IPS-15b (cell line): ENCODE results near the gene PNMA6E.

Experiments
- H3K27me3 ChIP-seq: one replicate; pipeline ENCODE4 v1.6.1; 2013; ENCODE audit warnings: low read length; ENCODE audit not compliant: control insufficient read depth, insufficient read depth
- H3K36me3 ChIP-seq: one replicate; pipeline ENCODE4 v1.6.1; 2013; ENCODE audit warnings: low read length; ENCODE audit not compliant: control insufficient read depth, insufficient read depth
- H3K4me1 ChIP-seq: one replicate; pipeline ENCODE4 v1.6.1; 2013; ENCODE audit warnings: mild to moderate bottlenecking, low read length; ENCODE audit not compliant: control insufficient read depth, insufficient read depth
- H3K4me3 ChIP-seq: one replicate; pipeline ENCODE4 v1.5.1; 2013; ENCODE audit warnings: low read depth, low read length
- H3K9ac ChIP-seq: one replicate; pipeline ENCODE4 v1.6.1; 2013; ENCODE audit warnings: low read depth, mild to moderate bottlenecking, low read length
- H3K9me3 ChIP-seq: one replicate; pipeline ENCODE4 v1.6.1; 2013; ENCODE audit warnings: mild to moderate bottlenecking, low read length; ENCODE audit not compliant: control insufficient read depth, insufficient read depth

PNMA6E gene

GRCh38 chrX:153401133-153401764 lies at the start of gene PNMA6E:
Gene PNMA6E (minus strand): TSS chrX:153401350. CDS start chrX:153398849, 2,501 bp downstream.
- Histone ChIP-seq H3K9me3 (no peaks in the 10 kb centered on the region), H3K36me3 (no peaks in the 10 kb centered on the region), H3K4me3 (no peak within 1 kb of the TSS), H3K27me3 (no peaks in the 10 kb centered on the region), H3K4me1 (no peaks in the 10 kb centered on the region), H3K9ac (no peak within 1 kb of the TSS)

GRCh38 chrX:153450949-153451277 lies 49.8 kb upstream of the PNMA6E start:
- Histone ChIP-seq H3K4me3 (no peak overlapping the region), H3K36me3 (no peaks in the 10 kb centered on the region), H3K9ac (no peak overlapping the region), H3K4me1 (no peaks in the 10 kb centered on the region), H3K27me3 (no peaks in the 10 kb centered on the region), H3K9me3 (peaks cover 4% of the 10 kb centered on the region)

- Histone ChIP-seq H3K9me3 (peaks cover 4% of the 10 kb centered on the region), H3K4me3 (no peak overlapping the region), H3K27me3 (no peaks in the 10 kb centered on the region), H3K9ac (no peak overlapping the region), H3K36me3 (no peaks in the 10 kb centered on the region), H3K4me1 (no peaks in the 10 kb centered on the region)
These were observed 49.2 kb upstream of the PNMA6E start for GRCh38 chrX:153450114-153450948.

- Histone ChIP-seq H3K27me3 (no peaks in the 10 kb centered on the region), H3K36me3 (no peaks in the 10 kb centered on the region), H3K4me3 (no peak overlapping the region), H3K9ac (no peak overlapping the region), H3K9me3 (peaks cover 4% of the 10 kb centered on the region), H3K4me1 (no peaks in the 10 kb centered on the region)
These were observed 48.4 kb upstream of the PNMA6E start for GRCh38 chrX:153449368-153450113.

GRCh38 chrX:153448556-153449367 lies 47.6 kb upstream of the PNMA6E start:
- no peak overlapping the region for H3K9ac ChIP-seq
- peaks cover 4% of the 10 kb centered on the region for H3K9me3 ChIP-seq
- H3K4me1 ChIP-seq: no peaks in the 10 kb centered on the region
- H3K4me3 ChIP-seq: no peak overlapping the region
- H3K27me3 ChIP-seq: no peaks in the 10 kb centered on the region
- H3K36me3 ChIP-seq: no peaks in the 10 kb centered on the region

- Histone ChIP-seq H3K27me3 (no peaks in the 10 kb centered on the region), H3K36me3 (no peaks in the 10 kb centered on the region), H3K4me1 (no peaks in the 10 kb centered on the region), H3K4me3 (no peak overlapping the region), H3K9ac (no peak overlapping the region), H3K9me3 (peaks cover 4% of the 10 kb centered on the region)
These were observed 46.4 kb upstream of the PNMA6E start for GRCh38 chrX:153447581-153447960.

GRCh38 chrX:153446950-153447580 lies 45.9 kb upstream of the PNMA6E start:
- no peaks in the 10 kb centered on the region for H3K4me1 ChIP-seq
- no peak overlapping the region for H3K4me3 ChIP-seq
- H3K9me3 ChIP-seq: peaks cover 4% of the 10 kb centered on the region
- H3K36me3 ChIP-seq: no peaks in the 10 kb centered on the region
- H3K9ac ChIP-seq: no peak overlapping the region
- H3K27me3 ChIP-seq: no peaks in the 10 kb centered on the region

GRCh38 chrX:153446636-153446936 lies 45.4 kb upstream of the PNMA6E start:
- H3K9ac ChIP-seq: no peak overlapping the region
- no peaks in the 10 kb centered on the region for H3K36me3 ChIP-seq
- H3K4me3 ChIP-seq: no peak overlapping the region
- H3K27me3 ChIP-seq: no peaks in the 10 kb centered on the region
- peaks cover 4% of the 10 kb centered on the region for H3K9me3 ChIP-seq
- H3K4me1 ChIP-seq: no peaks in the 10 kb centered on the region

GRCh38 chrX:153445856-153446635 lies 44.9 kb upstream of the PNMA6E start, which contains the start of gene TREX2:
Gene TREX2 (minus strand): TSS chrX:153446056. CDS start chrX:153445430, 626 bp downstream.
- Histone ChIP-seq H3K9me3 (peaks cover 4% of the 10 kb centered on the region), H3K27me3 (no peaks in the 10 kb centered on the region), H3K9ac (no peak within 1 kb of the TSS), H3K36me3 (no peaks in the 10 kb centered on the region), H3K4me3 (no peak within 1 kb of the TSS), H3K4me1 (no peaks in the 10 kb centered on the region)

GRCh38 chrX:153445106-153445855 lies 44.1 kb upstream of the PNMA6E start:
- H3K4me1 ChIP-seq: no peaks in the 10 kb centered on the region
- no peak overlapping the region for H3K9ac ChIP-seq
- H3K4me3 ChIP-seq: no peak overlapping the region
- H3K27me3 ChIP-seq: no peaks in the 10 kb centered on the region
- no peaks in the 10 kb centered on the region for H3K36me3 ChIP-seq
- H3K9me3 ChIP-seq: peaks cover 4% of the 10 kb centered on the region
